Activated CD4-positive, alpha-beta T cell treated with anti-CD3 and anti-CD28 coated beads, Interleukin-2, amount 50 U/mL, for 24 hours (primary cell): Measurements from ENCODE around the gene SETD2.
"Not testable (repeated sequence)": the region's sequence is repeated elsewhere in the genome, so short reads cannot be mapped to it uniquely, and the experiment has no call there.

Source experiments
- DNase-seq, 2 donors: peaks; one replicate each; pipeline ENCODE4 v3.0.0-alpha.2; 2020; ENCODE audit warnings: low read depth in 1 of 2, low spot score in 1 of 2

Gene SETD2

GRCh38 chr3:47149339-47149933 is 14.5 kb downstream of the SETD2 start:
- DNase-seq: no peak

- DNase-seq: no peak
Measured at GRCh38 chr3:47145272-47145671, 18.6 kb downstream of the SETD2 start.

GRCh38 chr3:47143068-47143467 is 20.8 kb downstream of the SETD2 start:
- DNase-seq: no peak

- not testable (repeated sequence) for DNase-seq
Measured at GRCh38 chr3:47142536-47142935, 21.4 kb downstream of the SETD2 start.

GRCh38 chr3:47140973-47141461 is 22.9 kb downstream of the SETD2 start:
- DNase-seq: not testable (repeated sequence)

- DNase-seq: not testable (repeated sequence)
Measured at GRCh38 chr3:47140553-47140952, 23.4 kb downstream of the SETD2 start.

- no peak for DNase-seq
Measured at GRCh38 chr3:47134311-47134710, 29.6 kb downstream of the SETD2 start.

- no peak for DNase-seq
Measured at GRCh38 chr3:47133641-47134040, 30.3 kb downstream of the SETD2 start.

GRCh38 chr3:47130557-47130956 is 33.4 kb downstream of the SETD2 start:
- DNase-seq: no peak

- DNase-seq: no peak
Measured at GRCh38 chr3:47128137-47128536, 35.8 kb downstream of the SETD2 start.

GRCh38 chr3:47123857-47124256 is 40.1 kb downstream of the SETD2 start:
- no peak for DNase-seq

- no peak for DNase-seq
Measured at GRCh38 chr3:47121409-47121808, 42.5 kb downstream of the SETD2 start.

- DNase-seq: no peak
Measured at GRCh38 chr3:47120138-47120537, 43.8 kb downstream of the SETD2 start.

GRCh38 chr3:47119387-47119786 is 44.5 kb downstream of the SETD2 start:
- not testable (repeated sequence) for DNase-seq

GRCh38 chr3:47117807-47118364 is 46.0 kb downstream of the SETD2 start:
- no peak for DNase-seq

GRCh38 chr3:47115524-47115923 is 48.4 kb downstream of the SETD2 start:
- not testable (repeated sequence) for DNase-seq

- DNase-seq: no peak
Measured at GRCh38 chr3:47113669-47114365, 50.1 kb downstream of the SETD2 start.

- no peak for DNase-seq
Measured at GRCh38 chr3:47112997-47113396, 50.9 kb downstream of the SETD2 start.

GRCh38 chr3:47109393-47109792 is 54.5 kb downstream of the SETD2 start:
- no peak for DNase-seq

- DNase-seq: no peak
Measured at GRCh38 chr3:47108546-47108945, 55.4 kb downstream of the SETD2 start.

GRCh38 chr3:47104259-47104658 is 59.7 kb downstream of the SETD2 start:
- no peak for DNase-seq

- DNase-seq: no peak
Measured at GRCh38 chr3:47103619-47104018, 60.3 kb downstream of the SETD2 start.
